DMS79 treated with DMSO at 0.1 percent for 48 hours (cell line): ENCODE data around the gene SLC16A3.
A peak's percentile ranks its signal among the peaks of the same experiment; 100 is the strongest.

Source experiments
- DNase-seq: peaks from one replicate; lab custom pipeline; 2025; lab: John Stamatoyannopoulos, UW

SLC16A3 gene

DNA sequence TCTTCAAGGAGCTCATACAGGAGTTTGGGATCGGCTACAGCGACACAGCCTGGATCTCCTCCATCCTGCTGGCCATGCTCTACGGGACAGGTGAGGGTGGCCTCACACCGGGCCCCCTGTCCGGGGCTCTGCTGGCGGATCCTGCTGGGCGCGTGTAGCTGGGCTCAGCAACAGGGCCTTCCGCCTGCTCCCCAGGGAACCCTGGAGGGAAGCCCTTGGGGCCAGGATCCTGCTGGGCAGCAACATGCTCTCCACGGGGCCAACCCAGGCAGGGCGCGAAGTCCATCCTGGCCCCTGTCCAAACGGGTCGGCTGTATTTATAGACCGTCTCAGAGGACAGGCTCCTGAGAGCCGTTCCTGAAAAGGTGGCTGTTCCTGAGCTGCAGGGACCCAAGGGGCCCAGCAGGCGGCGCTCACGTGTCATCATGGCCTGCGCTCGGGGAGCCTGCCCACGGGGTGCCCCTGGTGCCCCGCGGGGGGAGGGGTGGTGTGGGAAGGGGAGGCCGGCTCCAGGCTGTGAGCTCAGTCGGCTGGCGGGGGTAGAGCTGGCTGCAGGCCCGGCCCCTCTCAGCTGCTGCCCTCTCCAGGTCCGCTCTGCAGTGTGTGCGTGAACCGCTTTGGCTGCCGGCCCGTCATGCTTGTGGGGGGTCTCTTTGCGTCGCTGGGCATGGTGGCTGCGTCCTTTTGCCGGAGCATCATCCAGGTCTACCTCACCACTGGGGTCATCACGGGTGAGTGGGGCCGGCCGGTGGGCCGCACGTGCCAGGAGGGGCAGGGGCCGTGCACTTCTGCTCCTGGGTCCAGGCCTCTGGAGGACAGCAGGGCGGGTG, 7.5 kb downstream of the SLC16A3 start:
- peak; percentile 53 for DNase-seq

- DNase-seq, result no peak
These were observed 8.4 kb downstream of the SLC16A3 start for GRCh38 chr17:82237083-82237745.

- DNase-seq, result no peak
These were observed 9.1 kb downstream of the SLC16A3 start for GRCh38 chr17:82237746-82238471.

GRCh38 chr17:82238472-82239201, 9.8 kb downstream of the SLC16A3 start:
- peak; percentile 21 for DNase-seq

- DNase-seq, result no peak
These were observed 10.6 kb downstream of the SLC16A3 start for GRCh38 chr17:82239401-82239925.

DNA sequence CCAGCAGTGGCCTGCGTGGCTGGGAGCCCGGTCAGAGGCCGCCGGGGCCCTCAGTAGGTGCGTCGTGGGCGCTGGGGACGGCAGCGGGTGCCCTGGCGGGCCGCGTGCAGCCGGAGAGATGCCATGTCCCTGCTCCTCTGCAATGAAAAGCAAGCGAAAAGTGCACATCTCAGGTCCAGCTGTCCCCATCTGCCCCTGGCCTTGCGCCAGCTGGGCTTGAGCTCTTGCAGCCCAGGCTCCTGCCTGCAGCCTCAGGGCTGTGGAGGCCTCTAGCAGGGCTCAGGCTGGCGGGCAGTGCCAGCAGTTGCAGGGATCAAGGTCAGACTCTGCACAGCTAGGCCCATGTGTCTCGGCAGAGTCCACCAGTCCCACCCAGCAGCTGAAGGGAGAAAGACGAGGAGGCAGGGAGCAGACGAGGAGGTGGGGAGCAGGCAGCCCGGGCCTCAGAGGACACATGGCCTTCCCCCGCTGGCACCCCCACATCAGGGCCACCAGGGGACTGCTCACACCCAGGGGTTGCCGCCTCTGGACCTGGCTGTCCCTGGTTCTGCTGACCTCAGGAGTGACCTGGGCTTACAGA, 11.2 kb downstream of the SLC16A3 start:
- no peak for DNase-seq

DNA sequence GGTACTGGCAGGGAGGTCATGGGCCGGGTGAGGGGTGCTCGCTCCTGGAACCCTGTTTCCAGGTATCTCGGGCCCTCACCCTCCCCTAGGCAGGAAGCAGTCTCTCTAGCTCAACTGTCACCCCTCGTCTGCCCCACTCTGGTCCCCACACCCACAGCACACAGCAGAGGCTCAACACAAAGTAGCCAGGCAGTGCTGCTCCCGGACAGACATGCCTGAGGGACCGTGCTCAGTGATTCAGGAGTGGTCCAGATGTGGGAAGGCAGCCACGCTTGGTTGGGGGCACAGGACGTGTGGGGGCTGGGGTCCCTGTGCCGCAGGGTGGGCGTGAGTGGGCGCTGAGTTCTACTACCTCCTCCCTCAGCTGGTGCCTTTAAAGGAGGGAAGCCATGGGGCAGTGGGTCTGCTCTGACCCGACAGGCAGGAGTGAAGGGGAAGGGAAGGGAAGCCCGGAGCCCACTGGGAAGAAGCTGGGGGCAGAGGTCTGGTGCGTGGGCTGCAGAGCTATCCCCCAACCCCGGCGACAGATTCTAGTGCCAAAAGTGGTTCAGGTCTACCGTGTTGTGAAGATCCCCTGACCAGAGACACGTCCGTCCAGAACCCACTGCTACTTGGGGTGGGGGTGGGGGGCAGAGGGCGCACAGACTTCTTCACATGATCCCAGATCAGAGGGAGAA, 11.8 kb downstream of the SLC16A3 start:
- no peak for DNase-seq

GRCh38 chr17:82241183-82241925, 12.5 kb downstream of the SLC16A3 start:
- no peak for DNase-seq

- no peak for DNase-seq
These were observed 13.3 kb downstream of the SLC16A3 start for GRCh38 chr17:82241926-82242697.

DNA sequence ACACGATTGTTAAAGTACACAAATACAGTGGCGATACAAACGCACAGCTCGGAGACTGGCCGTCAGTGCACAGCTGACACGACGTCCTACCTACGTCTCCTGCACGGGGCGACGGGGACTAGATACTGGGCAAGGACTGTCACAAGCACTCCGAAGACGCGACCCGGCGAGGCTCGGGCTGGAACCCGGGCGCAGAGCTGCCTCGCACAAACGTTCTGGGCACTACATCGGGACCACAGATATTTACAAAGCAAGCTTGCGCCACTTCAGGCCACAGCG, 13.8 kb downstream of the SLC16A3 start:
- no peak for DNase-seq

DNA sequence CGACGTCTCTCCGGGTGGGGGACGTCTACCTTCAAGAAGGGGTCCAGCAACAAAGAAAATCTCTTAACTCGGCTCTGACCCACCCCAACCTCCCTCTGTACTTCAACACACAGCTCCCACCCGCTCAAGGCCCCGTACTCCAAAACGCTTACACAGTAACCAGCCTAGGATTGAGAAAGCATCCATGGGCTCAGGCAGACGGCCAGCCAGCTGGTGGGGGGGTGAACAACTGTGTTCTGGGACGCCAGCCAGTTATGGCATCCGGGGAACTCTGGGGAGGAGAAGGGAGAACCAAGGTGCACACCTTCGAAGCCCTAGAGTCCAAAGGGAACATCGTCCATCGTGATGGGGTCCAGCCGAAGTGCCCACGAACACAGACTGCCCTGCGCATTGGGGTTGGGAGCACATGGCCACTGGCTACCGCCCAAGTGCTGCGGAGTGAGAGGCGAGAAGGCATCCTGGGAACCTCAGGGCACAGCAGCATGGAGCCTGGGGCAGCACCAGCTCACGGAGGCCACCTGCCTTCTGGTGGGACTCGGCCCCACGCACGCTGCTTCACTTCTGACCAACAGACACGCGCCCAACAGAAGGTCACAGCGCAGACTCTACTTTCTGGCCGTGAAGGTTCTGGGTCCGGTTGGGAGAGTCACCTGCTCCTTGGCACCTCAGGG, 14.3 kb downstream of the SLC16A3 start:
- DNase-seq, result no peak

DNA sequence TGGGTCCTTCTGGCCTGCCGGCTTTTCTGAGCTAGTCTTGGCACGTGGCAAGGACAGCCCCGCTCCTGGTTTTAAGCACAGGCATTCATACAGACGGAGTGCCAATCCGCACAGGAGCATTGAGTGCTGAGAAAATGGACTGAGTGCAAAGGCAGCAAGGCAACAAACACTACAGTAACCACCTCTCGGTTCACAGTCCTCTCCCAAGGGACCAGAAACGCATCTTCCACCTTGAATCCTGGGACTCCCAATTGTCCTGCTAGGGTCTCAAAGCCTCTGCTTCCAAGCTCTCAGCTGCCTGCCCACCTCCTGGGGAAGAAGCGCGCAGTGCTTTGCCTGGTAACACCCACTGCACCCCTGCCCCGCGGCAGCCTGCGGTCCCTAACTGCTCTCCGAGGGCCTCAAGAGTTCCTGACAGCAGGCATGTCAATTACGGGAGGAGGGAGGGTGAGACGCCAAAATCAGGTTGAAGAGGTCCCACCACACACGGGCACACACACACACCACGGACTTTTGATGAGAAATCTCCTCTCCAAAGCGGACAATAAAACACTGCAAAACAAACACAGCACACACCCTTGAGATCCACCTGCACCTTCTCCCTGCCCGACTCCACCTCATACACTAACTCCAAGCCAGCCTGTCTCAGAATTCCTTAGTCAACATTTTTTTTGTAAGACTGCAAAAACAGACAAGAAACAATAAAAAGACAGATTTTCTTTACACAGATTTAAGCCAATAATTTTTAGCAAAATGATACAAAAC, 15.0 kb downstream of the SLC16A3 start:
- no peak for DNase-seq

DNA sequence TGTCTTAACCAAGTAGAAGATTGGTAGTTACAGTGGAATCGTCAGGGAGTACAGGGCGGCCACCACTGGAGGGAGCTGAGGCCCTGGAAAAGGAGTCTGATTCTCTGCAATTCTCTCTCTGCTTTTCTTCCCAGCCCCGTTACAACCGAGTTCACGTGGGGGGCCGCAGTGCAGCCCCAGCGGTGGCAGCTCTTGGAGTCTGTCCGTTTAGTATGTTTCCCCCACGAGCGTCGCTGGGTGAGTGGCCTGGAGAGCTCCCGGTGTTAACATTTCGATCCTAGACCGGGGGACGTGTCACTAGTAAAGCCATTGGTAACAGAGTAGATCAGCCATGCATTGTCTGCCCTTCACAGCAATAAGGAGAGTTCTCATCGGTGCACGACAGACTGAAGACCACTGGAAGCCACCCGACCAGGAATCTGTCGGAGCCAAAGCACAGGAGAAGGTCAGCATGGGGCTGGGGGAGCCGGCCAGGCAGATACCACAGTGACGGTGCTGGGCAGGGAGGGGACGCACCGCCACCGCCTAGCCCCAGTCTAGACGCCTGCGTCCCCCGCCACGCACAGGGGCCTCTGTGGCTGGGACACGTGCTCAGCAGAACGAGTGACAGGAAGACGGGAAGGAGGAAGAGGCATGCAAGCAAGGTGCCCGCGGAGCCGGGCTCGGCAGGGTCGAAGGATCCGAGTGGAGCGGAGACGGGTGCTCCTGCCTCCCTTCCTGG, 15.7 kb downstream of the SLC16A3 start:
- no peak for DNase-seq

DNA sequence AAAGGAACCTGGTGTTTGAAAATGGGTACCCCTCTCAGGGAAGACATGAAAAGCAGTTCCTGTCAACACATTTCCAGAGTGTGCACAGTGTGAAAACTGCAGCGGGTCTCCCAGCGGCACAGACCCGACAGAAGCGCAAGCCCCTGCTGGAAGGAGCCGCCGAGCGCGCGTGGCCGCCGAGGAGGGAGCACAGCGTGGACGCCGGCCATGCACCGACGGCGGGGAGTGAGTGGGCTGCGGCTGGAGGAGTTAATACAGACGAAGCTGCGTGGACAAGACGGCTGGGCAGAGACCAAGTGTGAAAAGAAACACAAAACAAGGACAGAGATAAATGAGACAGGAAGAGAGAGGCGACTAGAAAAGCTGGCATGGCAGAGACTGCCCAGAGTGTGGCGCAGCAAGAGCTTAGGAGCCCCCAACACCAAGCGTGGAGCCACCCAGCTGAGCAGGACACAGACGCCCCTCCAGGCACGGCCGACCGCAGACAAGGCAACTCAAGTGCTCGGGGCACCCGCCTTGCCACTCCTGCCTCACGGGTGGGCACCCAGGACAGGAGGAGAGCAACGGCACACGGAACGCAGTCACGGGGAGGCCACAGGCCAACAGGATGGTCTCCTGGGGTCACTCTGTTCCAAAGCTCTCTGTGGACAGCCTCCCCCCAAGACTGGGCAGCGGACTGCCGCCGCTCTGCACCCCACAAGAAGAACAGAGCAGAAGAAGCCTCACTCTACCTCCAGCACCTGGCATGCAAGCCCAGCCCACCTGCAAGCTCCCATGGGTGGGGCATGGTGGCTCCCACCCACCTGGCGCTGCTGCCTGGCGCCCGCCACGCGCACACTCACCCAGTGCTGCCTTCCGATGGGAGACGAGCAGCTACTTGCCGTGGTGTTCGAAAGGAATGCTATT, 16.5 kb downstream of the SLC16A3 start:
- DNase-seq, result no peak

- no peak for DNase-seq
These were observed 17.2 kb downstream of the SLC16A3 start for GRCh38 chr17:82246040-82246364.

- DNase-seq, result no peak
These were observed 17.7 kb downstream of the SLC16A3 start for GRCh38 chr17:82246365-82247181.
